Measurements from ENCODE around the gene PGM2L1.
A peak's percentile ranks its signal among the peaks of the same experiment; 100 is the strongest.

The PGM2L1 gene

GRCh38 chr11:74299015-74299414 lies 99.2 kb downstream of the PGM2L1 start:
- no peak for DNase-seq (ENCODE audit: low read depth, low spot score)

GRCh38 chr11:74297484-74297883 lies 100.7 kb downstream of the PGM2L1 start:
- DNase-seq (ENCODE audit: low read depth, low spot score) = no peak

GRCh38 chr11:74288911-74289310 lies 109.3 kb downstream of the PGM2L1 start:
- no peak for DNase-seq (ENCODE audit: low read depth, low spot score)

GRCh38 chr11:74288161-74288560 lies 110.1 kb downstream of the PGM2L1 start:
- peak; percentile 27 for DNase-seq (ENCODE audit: low read depth, low spot score)

- DNase-seq (ENCODE audit: low read depth, low spot score) = no peak
Measured at GRCh38 chr11:74284466-74284865, 113.8 kb downstream of the PGM2L1 start.

GRCh38 chr11:74283580-74284180 lies 114.6 kb downstream of the PGM2L1 start:
- DNase-seq (ENCODE audit: low read depth, low spot score) = no peak

- no peak for DNase-seq (ENCODE audit: low read depth, low spot score)
Measured at GRCh38 chr11:74282914-74283371, 115.3 kb downstream of the PGM2L1 start.

- DNase-seq (ENCODE audit: low read depth, low spot score) = no peak
Measured at GRCh38 chr11:74282421-74282820, 115.8 kb downstream of the PGM2L1 start.

GRCh38 chr11:74280494-74280893 lies 117.7 kb downstream of the PGM2L1 start:
- DNase-seq (ENCODE audit: low read depth, low spot score) = no peak
